ENCODE measurements around the gene CYSRT1. TPM values are rescaled to one million over a fixed set of nuclear protein-coding genes. Genes with fewer than 3 reads are reported as not detected.

CYSRT1 gene
- total and polyA plus RNA-seq, 8 donors, result 0.22 to 1.3 (median 0.60) TPM; not detected in 4

DNA sequence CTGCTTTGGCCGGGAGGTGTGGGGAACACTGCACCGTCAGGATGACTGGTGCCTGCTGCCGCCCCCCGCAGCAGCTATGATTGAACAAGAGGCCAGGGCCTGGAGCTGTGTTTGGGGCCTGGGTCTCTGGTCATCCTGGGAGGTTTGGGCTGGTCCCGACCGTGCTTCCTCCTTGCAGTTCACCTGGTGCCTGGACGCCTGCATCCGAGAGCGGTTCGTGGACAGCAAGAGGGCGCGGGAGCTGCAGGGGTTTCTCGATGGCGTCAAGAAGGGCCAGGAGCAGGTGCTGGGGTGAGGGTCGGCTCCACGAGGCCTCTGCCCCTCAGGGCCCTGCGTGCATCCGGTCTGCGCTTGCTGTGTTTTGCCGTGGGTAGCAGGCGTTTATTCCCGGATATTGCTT, 39.1 kb downstream of the CYSRT1 start:
- 93 to 94% methylated on average over 22 of the region's 22 CpGs for WGBS, 2 donors
- ATAC-seq (no peak), DNase-seq (peak in 1 of 6 donors; percentile 23), FAIRE-seq (no peak)
- no peak overlapping the region for H3K27ac ChIP-seq
- H3K9me3 ChIP-seq, result no peaks in the 10 kb centered on the region
- peaks cover 0 to 5% (median 0%) of the 10 kb centered on the region in 3 donors for H3K36me3 ChIP-seq
- H3K27me3 ChIP-seq, result no peaks in the 10 kb centered on the region
- H3K4me1 ChIP-seq, result peaks cover 7 to 8% (median 8%) of the 10 kb centered on the region in 3 donors
- TF ChIP-seq, protein P1, sequence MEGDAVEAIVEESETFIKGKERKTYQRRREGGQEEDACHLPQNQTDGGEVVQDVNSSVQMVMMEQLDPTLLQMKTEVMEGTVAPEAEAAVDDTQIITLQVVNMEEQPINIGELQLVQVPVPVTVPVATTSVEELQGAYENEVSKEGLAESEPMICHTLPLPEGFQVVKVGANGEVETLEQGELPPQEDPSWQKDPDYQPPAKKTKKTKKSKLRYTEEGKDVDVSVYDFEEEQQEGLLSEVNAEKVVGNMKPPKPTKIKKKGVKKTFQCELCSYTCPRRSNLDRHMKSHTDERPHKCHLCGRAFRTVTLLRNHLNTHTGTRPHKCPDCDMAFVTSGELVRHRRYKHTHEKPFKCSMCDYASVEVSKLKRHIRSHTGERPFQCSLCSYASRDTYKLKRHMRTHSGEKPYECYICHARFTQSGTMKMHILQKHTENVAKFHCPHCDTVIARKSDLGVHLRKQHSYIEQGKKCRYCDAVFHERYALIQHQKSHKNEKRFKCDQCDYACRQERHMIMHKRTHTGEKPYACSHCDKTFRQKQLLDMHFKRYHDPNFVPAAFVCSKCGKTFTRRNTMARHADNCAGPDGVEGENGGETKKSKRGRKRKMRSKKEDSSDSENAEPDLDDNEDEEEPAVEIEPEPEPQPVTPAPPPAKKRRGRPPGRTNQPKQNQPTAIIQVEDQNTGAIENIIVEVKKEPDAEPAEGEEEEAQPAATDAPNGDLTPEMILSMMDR (IDR thresholded peaks at IDR 0.05), result no peak
- H3K4me3 ChIP-seq, result no peak overlapping the region
- intact Hi-C loops (cut with DNase I), result no loop called here

DNA sequence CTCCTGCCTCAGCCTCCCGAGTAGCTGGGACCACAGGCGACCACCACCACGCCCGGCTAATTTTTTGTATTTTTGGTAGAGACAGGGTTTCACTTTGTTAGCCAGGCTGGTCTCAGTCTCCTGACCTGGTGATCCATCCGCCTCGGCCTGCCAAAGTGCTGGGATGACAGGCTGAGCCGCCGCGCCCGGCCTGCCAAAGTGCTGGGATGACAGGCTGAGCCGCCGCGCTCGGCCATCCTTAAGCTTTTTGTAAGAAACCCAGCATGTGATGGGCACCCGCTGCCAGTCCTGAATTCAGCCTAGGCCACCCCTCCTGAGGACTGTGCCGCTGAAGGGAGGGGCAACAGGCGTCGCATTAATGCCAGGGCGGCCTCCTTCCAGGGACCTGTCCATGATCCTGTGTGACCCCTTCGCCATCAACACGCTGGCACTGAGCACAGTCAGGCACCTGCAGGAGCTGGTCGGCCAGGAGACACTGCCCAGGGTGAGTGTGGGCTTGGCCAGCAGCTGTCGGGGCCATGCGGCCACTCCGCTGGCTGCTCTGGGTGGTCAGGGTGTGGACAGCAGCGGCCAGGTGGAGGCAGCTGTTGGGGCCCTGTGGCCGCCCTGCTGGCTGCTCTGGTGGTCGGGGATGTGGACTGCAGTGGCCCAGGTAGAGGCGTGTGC, 40.7 kb downstream of the CYSRT1 start:
- Histone ChIP-seq H3K4me1 (peaks cover 15 to 16% (median 16%) of the 10 kb centered on the region in 3 donors), H3K36me3 (peaks cover 0 to 5% (median 0%) of the 10 kb centered on the region in 3 donors), H3K27ac (no peak overlapping the region), H3K27me3 (no peaks in the 10 kb centered on the region), H3K4me3 (no peak overlapping the region), H3K9me3 (no peaks in the 10 kb centered on the region)
- DNase-seq (peak in 2 of 6 donors; percentile 14 to 54), FAIRE-seq (no peak), ATAC-seq (no peak)
- intact Hi-C loops (cut with DNase I), result no loop called here
- TF ChIP-seq, protein P1 (IDR thresholded peaks at IDR 0.05), result no peak
- WGBS, 2 donors, result 93 to 95% methylated on average over 29 of the region's 29 CpGs

DNA sequence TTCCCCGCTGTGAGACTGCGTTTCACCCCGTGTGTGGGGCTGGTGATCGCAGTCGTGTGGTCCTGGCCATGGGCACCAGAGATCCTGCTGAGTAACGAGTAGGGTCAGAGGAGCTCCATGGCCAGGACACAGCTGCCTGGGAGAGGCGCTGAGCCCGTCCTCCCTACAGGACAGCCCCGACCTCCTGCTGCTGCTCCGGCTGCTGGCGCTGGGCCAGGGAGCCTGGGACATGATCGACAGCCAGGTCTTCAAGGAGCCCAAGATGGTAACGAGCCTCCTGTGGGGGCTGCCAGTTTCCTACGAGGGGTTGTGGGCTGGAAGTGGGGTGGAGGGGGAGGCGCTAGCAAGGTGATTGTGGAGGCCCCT, 41.2 kb downstream of the CYSRT1 start:
- intact Hi-C loops (cut with DNase I), result no loop called here
- Histone ChIP-seq H3K4me3 (no peak overlapping the region), H3K27ac (no peak overlapping the region), H3K4me1 (peaks cover 15 to 16% (median 16%) of the 10 kb centered on the region in 3 donors), H3K27me3 (no peaks in the 10 kb centered on the region), H3K9me3 (no peaks in the 10 kb centered on the region), H3K36me3 (peaks cover 0 to 5% (median 0%) of the 10 kb centered on the region in 3 donors)
- 85 to 90% methylated on average over 15 of the region's 15 CpGs for WGBS, 2 donors
- DNase-seq (peak in 4 of 6 donors; percentile 23 to 84 (median 56)), FAIRE-seq (no peak), ATAC-seq (no peak)
- TF ChIP-seq, protein P1 (IDR thresholded peaks at IDR 0.05), result no peak

DNA sequence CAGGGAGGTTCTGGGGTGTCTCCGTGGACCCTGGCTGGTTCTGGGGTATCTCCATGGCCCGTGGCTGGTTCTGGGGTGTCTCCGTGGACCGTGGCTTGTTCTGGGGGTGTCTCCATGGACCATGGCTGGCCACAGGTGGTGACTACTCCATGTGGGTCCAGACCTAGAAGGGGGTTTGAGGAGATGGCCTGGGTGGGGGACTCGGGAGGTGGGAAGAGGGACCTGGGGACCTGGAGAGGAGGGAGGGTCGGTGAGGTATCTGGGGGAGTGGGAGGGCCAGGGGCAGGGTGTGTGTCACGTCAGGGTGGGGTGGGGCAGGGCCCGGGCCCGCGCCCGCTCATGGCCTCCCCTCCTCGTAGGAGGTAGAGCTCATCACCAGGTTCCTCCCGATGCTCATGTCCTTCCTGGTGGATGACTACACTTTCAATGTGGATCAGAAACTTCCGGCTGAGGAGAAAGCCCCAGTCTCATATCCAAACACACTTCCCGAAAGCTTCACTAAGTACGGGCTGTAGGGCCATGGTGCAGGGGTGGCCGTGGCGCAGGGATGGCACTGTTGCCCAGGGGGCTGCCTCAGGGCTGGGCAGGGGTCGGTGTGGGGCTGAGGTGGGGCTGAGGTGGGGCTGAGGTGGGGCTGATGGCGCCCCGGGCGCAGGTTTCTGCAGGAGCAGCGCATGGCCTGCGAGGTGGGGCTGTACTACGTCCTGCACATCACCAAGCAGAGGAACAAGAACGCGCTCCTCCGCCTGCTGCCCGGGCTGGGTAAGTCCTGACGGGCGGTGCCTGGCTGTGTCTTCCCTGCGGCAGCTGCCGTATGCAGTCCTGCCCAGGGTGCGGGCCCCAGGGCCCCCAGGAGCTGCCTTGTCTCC, 41.8 kb downstream of the CYSRT1 start:
- Histone ChIP-seq H3K9me3 (no peaks in the 10 kb centered on the region), H3K36me3 (peaks cover 0 to 5% (median 0%) of the 10 kb centered on the region in 3 donors), H3K27ac (no peak overlapping the region), H3K4me3 (no peak overlapping the region), H3K27me3 (no peaks in the 10 kb centered on the region), H3K4me1 (peaks cover 15 to 16% (median 16%) of the 10 kb centered on the region in 3 donors)
- TF ChIP-seq, protein P1 (IDR thresholded peaks at IDR 0.05), result no peak
- peak in 2 of 6 donors; percentile 42 to 54 for DNase-seq
- no peak for ATAC-seq
- 93 to 97% methylated on average over 25 to 34 of the region's 34 CpGs for WGBS, 2 donors
- FAIRE-seq, result no peak
- intact Hi-C loops (cut with DNase I), result no loop called here

Data from pancreas (tissue), 10 donors.